ENCODE data around the gene CFAP61.
A peak's percentile ranks its signal among the peaks of the same experiment; 100 is the strongest.

The CFAP61 gene

GRCh38 chr20:20034486-20034885 is 17.8 kb upstream of the CFAP61 start:
- no peak for DNase-seq

DNA sequence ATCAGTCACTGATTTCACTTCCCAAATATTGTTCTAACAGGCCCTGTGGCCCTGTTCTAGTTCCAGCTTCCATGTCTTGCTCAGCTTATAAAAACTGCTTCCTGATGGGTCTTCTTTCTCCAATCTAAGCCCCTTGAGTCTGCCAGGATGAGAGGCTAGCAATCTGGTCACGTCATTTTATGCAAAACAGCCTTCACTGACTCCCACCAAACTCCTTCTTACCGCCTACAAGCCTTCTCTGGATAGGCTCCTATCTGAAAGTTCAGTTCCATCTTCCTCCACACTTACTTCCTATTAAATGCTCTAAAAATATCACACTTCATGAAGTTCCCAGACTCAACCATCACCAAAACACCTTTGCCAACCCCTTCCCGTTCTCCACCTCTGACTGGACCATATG is 15.6 kb upstream of the CFAP61 start:
- no peak for DNase-seq

DNA sequence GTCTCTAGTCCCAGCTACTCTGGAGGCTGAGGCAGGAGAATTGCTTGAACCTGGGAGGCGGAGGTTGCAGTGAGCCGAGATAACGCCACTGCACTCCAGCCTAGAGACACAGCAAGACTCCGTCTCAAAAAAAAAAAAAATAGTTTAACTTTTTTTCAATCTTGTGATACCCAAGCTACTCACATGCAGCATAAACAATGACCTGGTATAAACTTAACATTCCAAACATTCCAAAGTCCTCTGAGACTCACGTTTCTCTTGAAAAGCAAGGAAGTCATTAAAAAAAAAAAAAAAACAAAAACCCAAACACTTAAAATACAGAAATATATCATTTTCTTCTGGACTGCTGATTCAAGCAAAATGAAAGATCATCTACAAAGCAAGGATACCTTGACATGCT is 14.4 kb upstream of the CFAP61 start:
- no peak for DNase-seq

GRCh38 chr20:20038586-20038985 is 13.7 kb upstream of the CFAP61 start:
- DNase-seq, result no peak

DNA sequence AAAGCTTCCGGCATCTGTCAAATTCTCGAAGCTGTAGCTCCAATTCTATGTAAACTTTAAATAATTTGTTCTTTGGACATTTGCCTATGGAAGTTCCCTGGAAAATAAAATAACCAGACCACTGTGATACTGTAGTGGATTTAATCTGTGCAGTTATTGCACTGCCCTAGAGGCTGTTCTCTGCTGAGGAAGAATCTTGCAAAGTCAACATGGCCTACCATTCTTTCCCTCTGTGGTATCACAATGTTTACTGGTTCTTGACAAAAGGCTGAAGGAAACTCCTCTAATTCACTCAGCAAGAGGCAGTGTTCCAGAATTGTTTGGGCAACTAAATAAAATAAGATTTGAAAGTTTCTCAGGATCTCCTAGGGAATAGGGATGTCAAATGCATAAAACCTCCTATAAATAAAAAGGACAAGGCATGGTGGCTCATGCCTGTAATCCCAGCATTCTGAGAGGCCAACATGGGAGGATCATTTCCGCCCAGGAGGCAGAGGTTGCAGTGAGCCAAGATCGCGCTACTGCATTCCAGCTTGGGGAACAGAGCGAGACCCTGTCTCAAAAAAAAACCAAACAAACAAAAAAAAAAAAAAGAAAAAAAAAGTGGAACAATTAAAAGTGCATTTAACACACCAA is 12.5 kb upstream of the CFAP61 start:
- no peak for DNase-seq

DNA sequence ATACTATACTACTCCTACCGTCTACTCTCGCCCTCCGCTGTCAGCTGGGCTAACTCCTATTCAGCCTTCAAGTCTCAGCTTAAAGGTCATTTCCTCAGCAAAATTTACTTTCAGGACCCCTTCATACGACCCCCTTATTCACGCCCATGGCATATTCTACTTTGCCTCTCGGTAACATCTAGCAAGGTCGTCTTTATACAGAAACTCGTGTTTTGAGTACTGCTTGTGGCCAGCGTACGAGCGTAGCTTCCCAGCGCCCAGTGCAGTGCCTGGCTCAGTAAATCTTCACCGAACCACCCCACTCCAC is 612 bp upstream of the CFAP61 start:
- no peak for DNase-seq

GRCh38 chr20:20060234-20060998 is 8.1 kb downstream of the CFAP61 start:
- peak; percentile 85 for DNase-seq

DNA sequence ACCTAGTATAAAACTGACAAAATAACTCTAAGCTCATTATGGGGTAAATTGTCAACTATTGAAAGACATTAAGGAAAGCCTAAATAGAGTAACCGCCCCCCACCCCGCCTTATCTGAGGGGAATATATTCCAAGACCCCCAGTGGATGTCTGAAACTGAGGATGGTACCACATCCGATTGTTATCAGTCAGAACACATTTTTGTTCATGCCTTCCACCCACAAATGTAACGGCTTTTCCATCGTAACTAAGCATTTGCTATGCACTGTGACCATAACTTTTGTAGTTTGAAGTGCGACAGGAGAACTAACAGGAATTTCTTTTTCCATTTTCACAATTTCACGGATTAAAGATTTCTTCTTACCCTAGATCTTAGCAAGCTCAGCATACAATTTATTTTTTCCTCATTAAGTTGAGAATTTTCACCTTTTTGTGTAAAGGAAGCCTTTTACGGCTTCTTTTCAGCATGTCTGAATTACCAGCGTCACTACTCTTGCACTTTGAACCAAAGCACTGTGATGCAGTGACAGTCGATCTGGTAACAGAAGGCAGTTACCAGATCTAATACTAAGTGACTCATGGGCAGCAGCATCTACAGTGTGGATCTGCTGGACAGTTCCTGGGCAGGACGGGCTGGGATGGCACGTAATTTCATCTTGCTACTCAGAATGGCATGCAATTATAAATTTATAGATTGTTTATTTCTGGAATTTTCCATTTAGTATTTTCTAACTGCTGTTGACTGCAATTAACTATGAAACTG is 11.8 kb downstream of the CFAP61 start:
- DNase-seq, result no peak

DNA sequence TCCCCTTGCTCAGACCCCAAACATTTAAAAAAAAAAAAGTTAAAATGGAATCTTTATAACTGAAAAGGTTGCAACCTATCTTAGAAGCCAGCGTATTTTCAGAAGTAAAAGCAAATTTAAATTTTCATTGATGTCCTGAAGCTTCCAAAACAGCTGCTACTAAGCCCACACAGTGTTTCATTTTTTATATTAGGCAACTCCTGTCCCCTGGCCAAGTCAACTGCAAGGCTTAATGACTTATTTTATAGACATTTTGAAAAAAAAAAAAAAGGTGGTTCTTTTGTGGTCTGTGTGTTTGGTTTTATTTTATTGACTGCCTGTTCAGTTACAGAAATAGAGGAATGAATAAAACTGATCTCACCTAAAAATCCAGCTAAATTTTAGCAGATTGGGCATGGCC is 13.0 kb downstream of the CFAP61 start:
- DNase-seq, result no peak

DNA sequence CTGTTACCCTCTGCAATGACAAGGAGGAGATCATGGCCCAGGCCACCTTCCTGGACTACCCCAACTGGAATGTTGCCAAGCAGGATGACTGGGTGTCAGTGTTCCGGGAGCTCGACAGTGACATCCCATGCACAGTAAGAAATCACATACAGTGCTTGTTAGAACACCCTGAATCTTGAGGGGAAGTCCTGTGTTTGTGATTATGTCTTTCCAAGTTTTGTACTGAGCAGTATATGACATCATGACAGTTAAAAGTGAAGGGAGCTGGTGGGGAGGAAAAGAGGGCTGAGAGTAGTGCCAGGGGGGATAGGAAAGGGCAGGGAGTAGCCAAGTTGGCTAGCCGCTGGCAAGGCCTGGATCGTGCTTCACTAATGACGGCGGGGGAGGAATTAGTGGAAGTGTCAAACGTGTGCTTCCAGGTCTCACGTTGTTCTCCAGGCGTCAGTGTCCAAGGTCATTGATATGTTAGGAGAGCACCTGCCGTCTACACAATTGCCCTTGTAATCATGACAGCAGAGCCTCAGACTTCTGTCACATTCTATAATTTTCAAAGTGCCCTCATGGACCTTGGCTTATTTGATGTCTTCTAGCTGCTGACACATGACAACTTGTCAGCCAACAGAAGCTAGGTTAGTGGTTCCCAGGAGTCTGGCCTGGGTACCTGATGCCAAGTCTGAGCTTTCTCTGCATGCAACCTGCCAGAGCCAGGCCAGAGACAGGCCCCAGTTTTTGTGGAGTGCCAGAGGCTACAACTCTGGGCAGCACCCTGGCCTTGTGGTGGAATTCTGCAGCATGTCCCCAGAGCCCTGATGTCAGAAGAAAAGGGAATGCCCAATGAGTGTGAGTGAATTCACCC is 18.8 kb downstream of the CFAP61 start:
- DNase-seq, result no peak

- no peak for DNase-seq
These were observed 21.6 kb downstream of the CFAP61 start for GRCh38 chr20:20073801-20074371.

- no peak for DNase-seq
These were observed 22.7 kb downstream of the CFAP61 start for GRCh38 chr20:20075032-20075431.

- no peak for DNase-seq
These were observed 24.1 kb downstream of the CFAP61 start for GRCh38 chr20:20076297-20077065.

DNA sequence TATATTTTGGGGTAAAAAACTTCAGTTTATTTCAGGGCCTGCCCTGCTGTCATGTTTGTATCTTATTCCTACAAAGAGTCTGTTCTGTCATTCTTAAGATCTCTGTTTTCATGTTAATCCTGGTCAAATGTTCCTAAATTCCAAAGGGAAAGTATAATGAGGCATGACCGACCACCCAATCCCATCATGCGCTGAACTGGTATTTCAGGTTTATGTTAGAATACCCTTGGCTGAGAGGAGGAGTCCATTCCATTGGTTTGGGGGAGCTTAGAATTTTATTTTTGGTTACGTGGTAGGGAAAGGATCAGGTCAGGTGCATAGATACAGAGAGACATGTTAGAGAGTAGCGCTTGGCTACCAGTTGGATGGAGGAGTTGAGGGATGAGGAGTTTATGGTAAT is 25.7 kb downstream of the CFAP61 start:
- DNase-seq, result no peak

GRCh38 chr20:20079102-20079784 is 26.9 kb downstream of the CFAP61 start:
- no peak for DNase-seq

- peak; percentile 74 for DNase-seq
These were observed 31.5 kb downstream of the CFAP61 start for GRCh38 chr20:20083807-20084206.

DNA sequence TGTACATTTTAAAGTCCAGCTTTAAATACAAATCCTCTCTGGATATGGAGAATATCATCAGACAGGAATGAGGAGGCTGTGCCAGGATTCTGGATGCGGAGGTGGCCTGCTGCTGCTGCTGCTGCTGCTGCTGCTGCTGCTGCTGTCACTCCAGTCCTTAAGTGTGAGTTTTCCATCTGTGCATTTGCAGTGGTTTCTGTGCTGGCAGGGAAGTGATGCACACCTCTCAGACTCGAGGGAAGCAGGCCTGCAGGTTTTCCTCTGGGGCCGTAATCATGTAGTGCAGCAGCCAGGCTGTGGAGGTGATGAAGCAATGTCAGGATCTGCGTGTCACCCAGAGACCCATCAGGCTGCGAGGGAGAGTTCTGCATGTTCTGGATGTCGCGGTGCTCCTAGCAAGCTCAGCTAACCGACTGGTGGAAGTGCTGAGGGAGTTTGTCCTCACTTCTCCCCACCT is 32.0 kb downstream of the CFAP61 start:
- no peak for DNase-seq

DNA sequence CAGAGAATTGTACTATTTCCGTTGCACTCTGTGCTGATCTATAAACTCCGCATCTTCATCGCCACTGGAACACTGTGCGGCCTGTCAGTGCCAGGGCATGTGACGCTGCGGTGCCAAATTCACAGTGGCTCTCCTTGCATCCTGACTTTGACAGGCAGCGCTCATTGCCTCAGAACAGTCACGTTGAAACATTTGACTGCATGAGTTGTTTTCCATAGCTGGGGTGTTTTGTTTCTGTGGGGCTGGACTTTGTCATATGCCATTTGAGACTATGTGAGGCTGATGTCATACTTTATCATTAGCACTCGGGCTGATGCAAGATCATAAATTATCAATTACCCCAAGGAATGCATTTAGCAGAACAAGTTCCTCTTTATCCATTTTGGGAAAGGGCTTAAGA is 32.7 kb downstream of the CFAP61 start:
- DNase-seq, result no peak

GRCh38 chr20:20085812-20086211 is 33.5 kb downstream of the CFAP61 start:
- no peak for DNase-seq

GRCh38 chr20:20089018-20089417 is 36.7 kb downstream of the CFAP61 start:
- DNase-seq, result no peak

- DNase-seq, result no peak
These were observed 37.6 kb downstream of the CFAP61 start for GRCh38 chr20:20089939-20090338.

Measured in NCI-H82 (cell line).